ENCODE data around the gene MSL3B.

Gene MSL3B

DNA sequence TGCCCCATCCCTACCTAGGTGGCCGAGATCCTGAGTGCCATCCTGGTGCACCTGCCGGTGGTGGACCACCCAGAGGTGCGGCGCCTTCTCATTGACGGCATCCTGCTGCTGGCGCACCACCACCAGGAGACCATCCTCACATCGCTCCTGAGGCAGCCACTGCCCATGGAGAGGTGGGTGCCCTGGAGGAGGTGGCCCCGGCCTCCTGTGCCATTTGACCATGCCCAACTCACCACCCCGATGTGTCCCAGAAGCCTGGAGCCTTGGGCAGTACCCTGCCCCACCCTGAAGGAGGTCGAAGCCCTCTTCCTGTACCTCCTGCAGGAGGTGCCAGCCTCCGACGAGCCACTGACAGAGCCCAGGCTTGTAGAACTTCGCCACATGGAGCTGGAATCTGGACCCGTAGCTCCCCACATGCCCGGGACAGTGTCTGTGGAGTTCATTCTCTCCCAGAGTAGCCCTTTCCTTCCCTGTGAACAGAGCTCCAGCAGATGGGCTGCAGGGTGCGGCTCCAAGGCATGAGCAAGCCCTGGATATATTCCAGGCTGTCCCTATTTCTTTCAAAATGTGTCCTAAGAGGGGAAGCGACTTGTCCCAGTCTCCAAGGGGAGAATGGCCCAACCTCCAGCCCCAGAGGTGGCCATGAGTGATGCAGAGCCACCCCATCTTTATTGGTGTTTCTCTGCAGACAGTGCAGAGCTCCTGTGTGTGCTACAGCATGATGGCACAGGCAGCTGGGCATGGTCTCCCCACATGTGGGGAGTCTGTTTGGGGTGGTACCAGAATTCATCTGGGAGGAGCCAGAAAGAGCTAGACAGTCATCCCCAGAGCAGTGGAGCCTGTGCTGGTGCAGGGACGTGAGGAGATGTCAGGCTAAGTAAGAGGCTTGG lies 48.1 kb downstream of the MSL3B start:
- Histone ChIP-seq H3K9me3 (ENCODE audit: low read depth, low read length, poor library complexity, severe bottlenecking) (no peaks in the 10 kb centered on the region), H3K27me3 (replicated peaks; ENCODE audit: insufficient read depth, low read depth, low read length, poor library complexity) (no peaks in the 10 kb centered on the region), H3K4me3 (ENCODE audit: low read depth, low read length, poor library complexity, severe bottlenecking) (no peak overlapping the region), H3K4me1 (ENCODE audit: insufficient read depth, low read length, poor library complexity, severe bottlenecking) (no peaks in the 10 kb centered on the region), H3K27ac (ENCODE audit: low read depth, low read length, poor library complexity, severe bottlenecking) (no peak overlapping the region), H3K36me3 (ENCODE audit: insufficient read depth, low read length, poor library complexity, severe bottlenecking) (no peaks in the 10 kb centered on the region)
- CTCF ChIA-PET, result no interaction called here
- intact Hi-C loops (cut with micrococcal nuclease; ENCODE audit: unreplicated experiment), result no loop called here
- no peak for DNase-seq (ENCODE audit: low spot score)
- BruUV-seq (replicated peaks), result no TSS peak
- no peak for TF ChIP-seq CTCF (conservative IDR thresholded peaks at IDR 0.05; ENCODE audit: low read depth, low read length)
- no peak for TF ChIP-seq EZH2 (IDR thresholded peaks at IDR 0.05; ENCODE audit: borderline replicate concordance, low read depth, low read length, poor library complexity, severe bottlenecking)
- POLR2A ChIA-PET (ENCODE audit: low non-redundant PET), result no interaction called here

GRCh38 chr2:233818639-233819621 lies 49.3 kb downstream of the MSL3B start:
- Histone ChIP-seq H3K27ac (ENCODE audit: low read depth, low read length, poor library complexity, severe bottlenecking) (no peak overlapping the region), H3K36me3 (ENCODE audit: insufficient read depth, low read length, poor library complexity, severe bottlenecking) (no peaks in the 10 kb centered on the region), H3K4me3 (ENCODE audit: low read depth, low read length, poor library complexity, severe bottlenecking) (no peak overlapping the region), H3K9me3 (ENCODE audit: low read depth, low read length, poor library complexity, severe bottlenecking) (no peaks in the 10 kb centered on the region), H3K27me3 (replicated peaks; ENCODE audit: insufficient read depth, low read depth, low read length, poor library complexity) (no peaks in the 10 kb centered on the region), H3K4me1 (ENCODE audit: insufficient read depth, low read length, poor library complexity, severe bottlenecking) (no peaks in the 10 kb centered on the region)
- CTCF ChIA-PET, result no interaction called here
- no peak for DNase-seq (ENCODE audit: low spot score)
- intact Hi-C loops (cut with micrococcal nuclease; ENCODE audit: unreplicated experiment), result no loop called here
- TF ChIP-seq EZH2 (IDR thresholded peaks at IDR 0.05; ENCODE audit: borderline replicate concordance, low read depth, low read length, poor library complexity, severe bottlenecking) (no peak), CTCF (conservative IDR thresholded peaks at IDR 0.05; ENCODE audit: low read depth, low read length) (no peak)
- POLR2A ChIA-PET (ENCODE audit: low non-redundant PET), result no interaction called here
- BruUV-seq (replicated peaks), result no TSS peak

DNA sequence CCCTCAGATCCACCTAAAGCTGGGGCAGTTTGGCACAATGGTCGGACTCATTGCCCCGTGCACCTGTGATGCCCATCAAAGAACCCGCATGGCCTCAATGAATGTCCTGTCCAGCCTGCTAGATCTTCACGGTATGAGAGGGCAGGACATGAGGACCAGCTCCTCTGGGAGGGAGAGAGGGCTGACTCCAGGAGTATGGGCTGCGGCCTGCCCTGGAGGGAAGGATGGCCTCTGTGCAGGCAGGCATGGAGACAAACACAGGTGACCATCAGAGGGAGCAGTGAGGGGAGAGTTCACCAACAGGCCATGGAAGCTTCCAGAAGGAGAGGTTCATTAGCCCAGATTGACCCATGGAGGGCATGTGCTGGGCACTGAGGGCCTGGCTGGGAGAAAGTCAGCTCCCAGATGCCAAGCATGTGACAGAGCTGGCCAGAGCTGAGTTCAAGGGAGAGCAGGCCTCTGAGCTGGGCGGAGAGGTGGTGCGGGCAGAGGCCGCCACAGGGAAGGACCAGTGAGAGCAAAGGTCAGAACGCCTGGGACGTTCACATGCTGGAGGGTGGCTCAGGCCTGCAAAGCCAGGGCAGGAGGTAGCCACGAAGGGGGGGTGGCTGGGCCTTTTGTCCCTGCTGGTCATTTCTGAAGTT lies 50.1 kb downstream of the MSL3B start:
- no peak overlapping the region for H3K4me3 ChIP-seq (ENCODE audit: low read depth, low read length, poor library complexity, severe bottlenecking)
- no peaks in the 10 kb centered on the region for H3K27me3 ChIP-seq (replicated peaks; ENCODE audit: insufficient read depth, low read depth, low read length, poor library complexity)
- H3K36me3 ChIP-seq (ENCODE audit: insufficient read depth, low read length, poor library complexity, severe bottlenecking), result no peaks in the 10 kb centered on the region
- DNase-seq (ENCODE audit: low spot score), result no peak
- TF ChIP-seq CTCF (conservative IDR thresholded peaks at IDR 0.05; ENCODE audit: low read depth, low read length), result no peak
- TF ChIP-seq EZH2 (IDR thresholded peaks at IDR 0.05; ENCODE audit: borderline replicate concordance, low read depth, low read length, poor library complexity, severe bottlenecking), result no peak
- POLR2A ChIA-PET (ENCODE audit: low non-redundant PET), result no interaction called here
- H3K4me1 ChIP-seq (ENCODE audit: insufficient read depth, low read length, poor library complexity, severe bottlenecking), result no peaks in the 10 kb centered on the region
- H3K9me3 ChIP-seq (ENCODE audit: low read depth, low read length, poor library complexity, severe bottlenecking), result no peaks in the 10 kb centered on the region
- H3K27ac ChIP-seq (ENCODE audit: low read depth, low read length, poor library complexity, severe bottlenecking), result no peak overlapping the region
- intact Hi-C loops (cut with micrococcal nuclease; ENCODE audit: unreplicated experiment), result no loop called here
- no TSS peak for BruUV-seq (replicated peaks)
- CTCF ChIA-PET, result no interaction called here
